ENCODE measurements around the gene TLE5.

Gene TLE5

GRCh38 chr19:3100331-3100730 is 38.0 kb upstream of the TLE5 start:
- TF ChIP-seq SIN3A (IDR thresholded peaks at IDR 0.05; ENCODE audit: borderline replicate concordance, insufficient read depth, low read length) (no peak), POLR2AphosphoS5 (IDR thresholded peaks at IDR 0.05; ENCODE audit: low read depth, low read length) (no peak), TAF1 (IDR thresholded peaks at IDR 0.05; ENCODE audit: borderline replicate concordance, insufficient read depth, low read length) (no peak), FOXP2 (optimal IDR thresholded peaks at IDR 0.05; ENCODE audit: borderline replicate concordance, extremely low read depth, extremely low read length, insufficient read depth) (no peak)
- TF ChIP-seq, protein P1, sequence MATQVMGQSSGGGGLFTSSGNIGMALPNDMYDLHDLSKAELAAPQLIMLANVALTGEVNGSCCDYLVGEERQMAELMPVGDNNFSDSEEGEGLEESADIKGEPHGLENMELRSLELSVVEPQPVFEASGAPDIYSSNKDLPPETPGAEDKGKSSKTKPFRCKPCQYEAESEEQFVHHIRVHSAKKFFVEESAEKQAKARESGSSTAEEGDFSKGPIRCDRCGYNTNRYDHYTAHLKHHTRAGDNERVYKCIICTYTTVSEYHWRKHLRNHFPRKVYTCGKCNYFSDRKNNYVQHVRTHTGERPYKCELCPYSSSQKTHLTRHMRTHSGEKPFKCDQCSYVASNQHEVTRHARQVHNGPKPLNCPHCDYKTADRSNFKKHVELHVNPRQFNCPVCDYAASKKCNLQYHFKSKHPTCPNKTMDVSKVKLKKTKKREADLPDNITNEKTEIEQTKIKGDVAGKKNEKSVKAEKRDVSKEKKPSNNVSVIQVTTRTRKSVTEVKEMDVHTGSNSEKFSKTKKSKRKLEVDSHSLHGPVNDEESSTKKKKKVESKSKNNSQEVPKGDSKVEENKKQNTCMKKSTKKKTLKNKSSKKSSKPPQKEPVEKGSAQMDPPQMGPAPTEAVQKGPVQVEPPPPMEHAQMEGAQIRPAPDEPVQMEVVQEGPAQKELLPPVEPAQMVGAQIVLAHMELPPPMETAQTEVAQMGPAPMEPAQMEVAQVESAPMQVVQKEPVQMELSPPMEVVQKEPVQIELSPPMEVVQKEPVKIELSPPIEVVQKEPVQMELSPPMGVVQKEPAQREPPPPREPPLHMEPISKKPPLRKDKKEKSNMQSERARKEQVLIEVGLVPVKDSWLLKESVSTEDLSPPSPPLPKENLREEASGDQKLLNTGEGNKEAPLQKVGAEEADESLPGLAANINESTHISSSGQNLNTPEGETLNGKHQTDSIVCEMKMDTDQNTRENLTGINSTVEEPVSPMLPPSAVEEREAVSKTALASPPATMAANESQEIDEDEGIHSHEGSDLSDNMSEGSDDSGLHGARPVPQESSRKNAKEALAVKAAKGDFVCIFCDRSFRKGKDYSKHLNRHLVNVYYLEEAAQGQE (IDR thresholded peaks at IDR 0.05; ENCODE audit: insufficient read depth in 1 of 2, low read depth in 2 of 2, low read length in 2 of 2), result no peak

- TF ChIP-seq TAF1 (IDR thresholded peaks at IDR 0.05; ENCODE audit: borderline replicate concordance, insufficient read depth, low read length), result no peak
- TF ChIP-seq, protein P1 (IDR thresholded peaks at IDR 0.05; ENCODE audit: insufficient read depth in 1 of 2, low read depth in 2 of 2, low read length in 2 of 2), result no peak
- no peak for TF ChIP-seq POLR2AphosphoS5 (IDR thresholded peaks at IDR 0.05; ENCODE audit: low read depth, low read length)
- TF ChIP-seq FOXP2 (optimal IDR thresholded peaks at IDR 0.05; ENCODE audit: borderline replicate concordance, extremely low read depth, extremely low read length, insufficient read depth), result no peak
- no peak for TF ChIP-seq SIN3A (IDR thresholded peaks at IDR 0.05; ENCODE audit: borderline replicate concordance, insufficient read depth, low read length)
Observed at GRCh38 chr19:3099347-3100145, 37.3 kb upstream of the TLE5 start.

DNA sequence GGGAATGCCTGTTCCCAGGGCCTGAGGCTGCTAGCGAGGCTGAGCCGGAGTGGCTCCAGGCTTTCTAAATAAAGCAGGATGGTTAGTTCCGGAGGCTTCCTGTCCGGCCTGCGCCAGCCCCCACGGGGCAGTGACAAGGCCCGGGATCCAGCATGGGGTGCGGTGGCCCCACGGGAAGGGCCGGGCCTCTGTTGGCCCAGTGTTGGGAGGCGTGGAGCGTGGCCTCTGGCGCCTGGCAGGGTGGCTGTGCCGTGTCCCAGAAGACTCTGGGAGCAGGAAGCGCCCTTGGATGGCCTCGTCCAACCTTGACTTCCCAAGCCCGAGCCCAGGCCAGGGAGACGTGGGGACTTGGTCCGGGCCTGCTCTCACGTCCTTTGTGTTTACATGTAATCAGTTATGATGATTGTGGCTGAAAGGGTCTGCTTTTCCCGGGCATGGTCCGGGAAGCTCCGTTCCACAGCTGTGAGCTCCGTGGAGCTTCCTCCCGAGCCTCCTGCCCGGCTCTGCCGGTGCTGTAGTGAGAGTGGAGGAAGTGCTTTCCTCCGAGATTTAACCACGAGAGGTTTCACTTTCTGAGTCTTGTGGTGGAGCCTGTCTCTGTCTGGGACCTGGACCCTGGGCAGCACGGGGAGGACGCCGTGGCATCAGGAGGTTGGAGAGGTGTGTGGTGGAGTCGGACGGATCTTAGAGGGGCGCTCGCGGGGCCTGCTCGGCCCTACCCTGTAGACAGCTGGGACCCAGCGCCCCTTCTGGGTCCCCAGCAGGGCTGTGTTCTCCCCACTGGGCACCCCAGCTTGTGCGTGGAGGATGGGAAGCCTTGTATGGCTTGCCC is 36.4 kb upstream of the TLE5 start:
- no peak for TF ChIP-seq POLR2AphosphoS5 (IDR thresholded peaks at IDR 0.05; ENCODE audit: low read depth, low read length)
- no peak for TF ChIP-seq FOXP2 (optimal IDR thresholded peaks at IDR 0.05; ENCODE audit: borderline replicate concordance, extremely low read depth, extremely low read length, insufficient read depth)

DNA sequence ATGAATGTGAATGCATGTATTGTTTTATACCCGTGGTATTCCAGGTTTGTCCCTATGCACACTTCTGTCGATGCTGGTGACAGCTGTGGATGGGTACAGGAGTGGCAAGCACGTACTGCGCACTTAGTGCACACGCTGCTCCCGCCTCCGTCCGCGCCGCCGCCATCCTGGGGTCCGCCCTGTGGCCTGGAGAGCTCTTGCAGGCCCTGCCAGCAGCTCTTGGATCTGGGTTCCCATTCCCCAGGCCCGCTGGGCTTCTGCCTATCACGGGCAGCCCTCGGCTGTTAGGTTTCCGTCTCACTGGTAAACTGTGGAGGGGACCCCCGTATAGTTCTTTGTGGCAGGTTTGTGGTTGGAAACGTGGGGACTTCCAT is 35.8 kb upstream of the TLE5 start:
- TF ChIP-seq POLR2AphosphoS5 (IDR thresholded peaks at IDR 0.05; ENCODE audit: low read depth, low read length), result no peak
- TF ChIP-seq TAF1 (IDR thresholded peaks at IDR 0.05; ENCODE audit: borderline replicate concordance, insufficient read depth, low read length), result no peak
- TF ChIP-seq, protein P1 (IDR thresholded peaks at IDR 0.05; ENCODE audit: insufficient read depth in 1 of 2, low read depth in 2 of 2, low read length in 2 of 2), result no peak
- no peak for TF ChIP-seq SIN3A (IDR thresholded peaks at IDR 0.05; ENCODE audit: borderline replicate concordance, insufficient read depth, low read length)
- no peak for TF ChIP-seq FOXP2 (optimal IDR thresholded peaks at IDR 0.05; ENCODE audit: borderline replicate concordance, extremely low read depth, extremely low read length, insufficient read depth)

DNA sequence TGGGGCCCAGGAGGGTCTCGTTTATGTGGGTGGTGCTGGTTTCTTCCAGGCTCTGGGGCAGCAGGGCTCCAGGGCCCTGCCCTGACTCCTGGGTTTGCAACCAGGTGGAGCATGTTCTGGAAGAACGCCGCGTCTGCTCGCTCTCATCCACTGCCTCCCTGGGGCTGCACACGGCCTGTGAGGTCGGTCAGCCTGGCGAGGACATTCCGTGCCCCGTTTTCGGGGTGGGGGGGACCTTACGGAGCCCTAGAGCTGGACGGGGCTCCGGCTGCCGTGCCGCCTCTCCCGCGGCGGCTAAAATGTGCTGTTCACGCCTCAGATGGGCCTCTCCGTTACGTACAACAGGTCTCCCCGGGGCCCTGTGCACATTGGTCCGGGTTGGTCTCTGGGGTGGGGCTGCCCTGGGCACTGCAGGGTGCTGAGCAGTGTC is 35.2 kb upstream of the TLE5 start:
- no peak for TF ChIP-seq FOXP2 (optimal IDR thresholded peaks at IDR 0.05; ENCODE audit: borderline replicate concordance, extremely low read depth, extremely low read length, insufficient read depth)
- TF ChIP-seq, protein P1 (IDR thresholded peaks at IDR 0.05; ENCODE audit: insufficient read depth in 1 of 2, low read depth in 2 of 2, low read length in 2 of 2), result no peak
- TF ChIP-seq POLR2AphosphoS5 (IDR thresholded peaks at IDR 0.05; ENCODE audit: low read depth, low read length), result no peak
- TF ChIP-seq SIN3A (IDR thresholded peaks at IDR 0.05; ENCODE audit: borderline replicate concordance, insufficient read depth, low read length), result no peak
- TF ChIP-seq TAF1 (IDR thresholded peaks at IDR 0.05; ENCODE audit: borderline replicate concordance, insufficient read depth, low read length), result no peak

Measured in PFSK-1 (cell line).